ENCODE data around the gene ZYG11A.

GRCh38 chr1:52913537-52913936 is 71.0 kb downstream of the ZYG11A start:
- TF ChIP-seq EZH2 (IDR thresholded peaks at IDR 0.05; ENCODE audit: insufficient read depth, poor library complexity, severe bottlenecking) = no peak
- TF ChIP-seq EZH2phosphoT487 (IDR thresholded peaks at IDR 0.05; ENCODE audit: insufficient read depth, low read depth) = no peak

Data from GM23248 (cell line).